Measurements from ENCODE around the gene FBXO21.

FBXO21 gene

GRCh38 chr12:117171499-117172162 is 18.6 kb downstream of the FBXO21 start:
- POLR2A ChIA-PET = no interaction called here
- no peak for DNase-seq (ENCODE audit: low read depth, low spot score)
- no peak overlapping the region for H3K4me3 ChIP-seq (ENCODE audit: low read depth, low read length)
- CTCF ChIA-PET = interaction anchor here (0.9 to 1.0 kb wide), 2 partner anchors 21 to 143 kb away, joined by 3 read pairs; no protein-coding TSS in a partner anchor
- no peak for TF ChIP-seq CTCF (IDR thresholded peaks at IDR 0.05; ENCODE audit: insufficient read depth, low read length, missing control alignments)

GRCh38 chr12:117169548-117169947 is 20.7 kb downstream of the FBXO21 start:
- TF ChIP-seq CTCF (IDR thresholded peaks at IDR 0.05; ENCODE audit: insufficient read depth, low read length, missing control alignments) = no peak
- no peak overlapping the region for H3K4me3 ChIP-seq (ENCODE audit: low read depth, low read length)
- DNase-seq (ENCODE audit: low read depth, low spot score) = no peak
- CTCF ChIA-PET = interaction anchor here (0.7 to 1.5 kb wide), 3 partner anchors 18 to 681 kb away, joined by 3 to 4 read pairs (median 3); no protein-coding TSS in a partner anchor
- POLR2A ChIA-PET = no interaction called here

- no peak for TF ChIP-seq CTCF (IDR thresholded peaks at IDR 0.05; ENCODE audit: insufficient read depth, low read length, missing control alignments)
- CTCF ChIA-PET = interaction anchor here (1.0 kb wide), 1 partner anchor 18 kb away, joined by 3 read pairs; no protein-coding TSS in a partner anchor
- H3K4me3 ChIP-seq (ENCODE audit: low read depth, low read length) = no peak overlapping the region
- no peak for DNase-seq (ENCODE audit: low read depth, low spot score)
- POLR2A ChIA-PET = no interaction called here
Measured at GRCh38 chr12:117168976-117169375, 21.3 kb downstream of the FBXO21 start.

GRCh38 chr12:117167769-117168168 is 22.5 kb downstream of the FBXO21 start:
- ChIA-PET POLR2A (no interaction called here), CTCF (interaction anchor here (1.2 kb wide), 1 partner anchor 682 kb away, joined by 4 read pairs; no protein-coding TSS in a partner anchor)
- no peak overlapping the region for H3K4me3 ChIP-seq (ENCODE audit: low read depth, low read length)
- TF ChIP-seq CTCF (IDR thresholded peaks at IDR 0.05; ENCODE audit: insufficient read depth, low read length, missing control alignments) = no peak
- DNase-seq (ENCODE audit: low read depth, low spot score) = no peak

GRCh38 chr12:117166107-117166506 is 24.2 kb downstream of the FBXO21 start:
- no peak for DNase-seq (ENCODE audit: low read depth, low spot score)
- no peak for TF ChIP-seq CTCF (IDR thresholded peaks at IDR 0.05; ENCODE audit: insufficient read depth, low read length, missing control alignments)
- H3K4me3 ChIP-seq (ENCODE audit: low read depth, low read length) = no peak overlapping the region
- ChIA-PET POLR2A (interaction anchor here (0.7 kb wide), 1 partner anchor 51 kb away, joined by 3 read pairs; no protein-coding TSS in a partner anchor), CTCF (interaction anchor here (2.3 kb wide), 1 partner anchor 15 kb away, joined by 7 read pairs; no protein-coding TSS in a partner anchor)

GRCh38 chr12:117165342-117165741 is 24.9 kb downstream of the FBXO21 start:
- POLR2A ChIA-PET = interaction anchor here (0.7 kb wide), 1 partner anchor 50 kb away, joined by 3 read pairs; no protein-coding TSS in a partner anchor
- DNase-seq (ENCODE audit: low read depth, low spot score) = no peak
- H3K4me3 ChIP-seq (ENCODE audit: low read depth, low read length) = no peak overlapping the region
- CTCF ChIA-PET = interaction anchor here (0.9 to 2.3 kb wide), 3 partner anchors 9 to 14 kb away, joined by 3 to 7 read pairs (median 3); no protein-coding TSS in a partner anchor
- no peak for TF ChIP-seq CTCF (IDR thresholded peaks at IDR 0.05; ENCODE audit: insufficient read depth, low read length, missing control alignments)

All from AG04449 (cell line).